ENCODE results near the gene FOXL3.
"Not testable (repeated sequence)": the region's sequence is repeated elsewhere in the genome, so short reads cannot be mapped to it uniquely, and the experiment has no call there.

FOXL3 gene

GRCh38 chr7:332020-332517, 42.1 kb downstream of the FOXL3 start:
- H3K4me3 ChIP-seq (ENCODE audit: low read depth, low read length): no peak overlapping the region
- in situ Hi-C loops (cut with HindIII; ENCODE audit: low sequenced_read_pairs): loop anchor here (10.0 kb wide), 2 partner anchors 293 to 443 kb away; no protein-coding TSS in a partner anchor
- no peak for DNase-seq (ENCODE audit: low read depth)
- TF ChIP-seq CTCF (IDR thresholded peaks at IDR 0.05; ENCODE audit: low read depth, low read length, missing control alignments): no peak

- TF ChIP-seq CTCF (IDR thresholded peaks at IDR 0.05; ENCODE audit: low read depth, low read length, missing control alignments): peak; percentile 73
- DNase-seq (ENCODE audit: low read depth): no peak
- in situ Hi-C loops (cut with HindIII; ENCODE audit: low sequenced_read_pairs): loop anchor here (10.0 kb wide), 2 partner anchors 292 to 442 kb away; no protein-coding TSS in a partner anchor
- H3K4me3 ChIP-seq (ENCODE audit: low read depth, low read length): peak overlapping the region; percentile 20
These were observed 42.8 kb downstream of the FOXL3 start for GRCh38 chr7:332646-333392.

GRCh38 chr7:333393-333764, 43.4 kb downstream of the FOXL3 start:
- in situ Hi-C loops (cut with HindIII; ENCODE audit: low sequenced_read_pairs): loop anchor here (10.0 kb wide), 2 partner anchors 291 to 441 kb away; no protein-coding TSS in a partner anchor
- no peak for TF ChIP-seq CTCF (IDR thresholded peaks at IDR 0.05; ENCODE audit: low read depth, low read length, missing control alignments)
- DNase-seq (ENCODE audit: low read depth): no peak
- no peak overlapping the region for H3K4me3 ChIP-seq (ENCODE audit: low read depth, low read length)

- no peak overlapping the region for H3K4me3 ChIP-seq (ENCODE audit: low read depth, low read length)
- in situ Hi-C loops (cut with HindIII; ENCODE audit: low sequenced_read_pairs): loop anchor here (5.0 to 10.0 kb wide), 4 partner anchors 63 to 440 kb away; no protein-coding TSS in a partner anchor
- no peak for TF ChIP-seq CTCF (IDR thresholded peaks at IDR 0.05; ENCODE audit: low read depth, low read length, missing control alignments)
- DNase-seq (ENCODE audit: low read depth): no peak
These were observed 44.8 kb downstream of the FOXL3 start for GRCh38 chr7:334618-335357.

GRCh38 chr7:335358-336148, 45.6 kb downstream of the FOXL3 start:
- no peak overlapping the region for H3K4me3 ChIP-seq (ENCODE audit: low read depth, low read length)
- TF ChIP-seq CTCF (IDR thresholded peaks at IDR 0.05; ENCODE audit: low read depth, low read length, missing control alignments): no peak
- DNase-seq (ENCODE audit: low read depth): no peak
- in situ Hi-C loops (cut with HindIII; ENCODE audit: low sequenced_read_pairs): loop anchor here (5.0 to 10.0 kb wide), 4 partner anchors 62 to 439 kb away; no protein-coding TSS in a partner anchor

GRCh38 chr7:336149-336533, 46.2 kb downstream of the FOXL3 start:
- in situ Hi-C loops (cut with HindIII; ENCODE audit: low sequenced_read_pairs): loop anchor here (5.0 to 10.0 kb wide), 4 partner anchors 61 to 439 kb away; no protein-coding TSS in a partner anchor
- not testable (repeated sequence) for DNase-seq (ENCODE audit: low read depth); H3K4me3 ChIP-seq (ENCODE audit: low read depth, low read length)
